ENCODE measurements around the gene ASPG.

The ASPG gene

GRCh38 chr14:104119119-104119487 is 33.6 kb downstream of the ASPG start:
- no peak for ATAC-seq
- TF ChIP-seq TCF4 (CRISPR knock-in tag; IDR thresholded peaks at IDR 0.05; ENCODE audit: borderline replicate concordance) (no peak), ISL1 (CRISPR knock-in tag; IDR thresholded peaks at IDR 0.05) (no peak), TOX (CRISPR knock-in tag; IDR thresholded peaks at IDR 0.05; ENCODE audit: borderline replicate concordance) (no peak), ZFP30 (CRISPR knock-in tag; IDR thresholded peaks at IDR 0.05) (no peak), ZFP3 (CRISPR knock-in tag; IDR thresholded peaks at IDR 0.05) (no peak), ZNF70 (CRISPR knock-in tag; IDR thresholded peaks at IDR 0.05) (no peak), PPARA (CRISPR knock-in tag; IDR thresholded peaks at IDR 0.05; ENCODE audit: borderline replicate concordance) (no peak), SNAI2 (CRISPR knock-in tag; IDR thresholded peaks at IDR 0.05) (no peak), ARNTL (CRISPR knock-in tag; IDR thresholded peaks at IDR 0.05; ENCODE audit: borderline replicate concordance, low read depth) (no peak), ZNF565 (CRISPR knock-in tag; conservative IDR thresholded peaks at IDR 0.05; ENCODE audit: low read depth) (no peak), ZNF8 (CRISPR knock-in tag; IDR thresholded peaks at IDR 0.05) (no peak), OSR1 (CRISPR knock-in tag; IDR thresholded peaks at IDR 0.05) (no peak), CSDC2 (CRISPR knock-in tag; IDR thresholded peaks at IDR 0.05) (no peak), RARB (CRISPR knock-in tag; IDR thresholded peaks at IDR 0.05) (no peak), CREB5 (CRISPR knock-in tag; IDR thresholded peaks at IDR 0.05; ENCODE audit: low read depth) (no peak)
- TF ChIP-seq, protein P1, sequence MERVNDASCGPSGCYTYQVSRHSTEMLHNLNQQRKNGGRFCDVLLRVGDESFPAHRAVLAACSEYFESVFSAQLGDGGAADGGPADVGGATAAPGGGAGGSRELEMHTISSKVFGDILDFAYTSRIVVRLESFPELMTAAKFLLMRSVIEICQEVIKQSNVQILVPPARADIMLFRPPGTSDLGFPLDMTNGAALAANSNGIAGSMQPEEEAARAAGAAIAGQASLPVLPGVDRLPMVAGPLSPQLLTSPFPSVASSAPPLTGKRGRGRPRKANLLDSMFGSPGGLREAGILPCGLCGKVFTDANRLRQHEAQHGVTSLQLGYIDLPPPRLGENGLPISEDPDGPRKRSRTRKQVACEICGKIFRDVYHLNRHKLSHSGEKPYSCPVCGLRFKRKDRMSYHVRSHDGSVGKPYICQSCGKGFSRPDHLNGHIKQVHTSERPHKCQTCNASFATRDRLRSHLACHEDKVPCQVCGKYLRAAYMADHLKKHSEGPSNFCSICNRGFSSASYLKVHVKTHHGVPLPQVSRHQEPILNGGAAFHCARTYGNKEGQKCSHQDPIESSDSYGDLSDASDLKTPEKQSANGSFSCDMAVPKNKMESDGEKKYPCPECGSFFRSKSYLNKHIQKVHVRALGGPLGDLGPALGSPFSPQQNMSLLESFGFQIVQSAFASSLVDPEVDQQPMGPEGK (CRISPR knock-in tag; IDR thresholded peaks at IDR 0.05; ENCODE audit: borderline replicate concordance) = no peak
- TF ChIP-seq, protein P2, sequence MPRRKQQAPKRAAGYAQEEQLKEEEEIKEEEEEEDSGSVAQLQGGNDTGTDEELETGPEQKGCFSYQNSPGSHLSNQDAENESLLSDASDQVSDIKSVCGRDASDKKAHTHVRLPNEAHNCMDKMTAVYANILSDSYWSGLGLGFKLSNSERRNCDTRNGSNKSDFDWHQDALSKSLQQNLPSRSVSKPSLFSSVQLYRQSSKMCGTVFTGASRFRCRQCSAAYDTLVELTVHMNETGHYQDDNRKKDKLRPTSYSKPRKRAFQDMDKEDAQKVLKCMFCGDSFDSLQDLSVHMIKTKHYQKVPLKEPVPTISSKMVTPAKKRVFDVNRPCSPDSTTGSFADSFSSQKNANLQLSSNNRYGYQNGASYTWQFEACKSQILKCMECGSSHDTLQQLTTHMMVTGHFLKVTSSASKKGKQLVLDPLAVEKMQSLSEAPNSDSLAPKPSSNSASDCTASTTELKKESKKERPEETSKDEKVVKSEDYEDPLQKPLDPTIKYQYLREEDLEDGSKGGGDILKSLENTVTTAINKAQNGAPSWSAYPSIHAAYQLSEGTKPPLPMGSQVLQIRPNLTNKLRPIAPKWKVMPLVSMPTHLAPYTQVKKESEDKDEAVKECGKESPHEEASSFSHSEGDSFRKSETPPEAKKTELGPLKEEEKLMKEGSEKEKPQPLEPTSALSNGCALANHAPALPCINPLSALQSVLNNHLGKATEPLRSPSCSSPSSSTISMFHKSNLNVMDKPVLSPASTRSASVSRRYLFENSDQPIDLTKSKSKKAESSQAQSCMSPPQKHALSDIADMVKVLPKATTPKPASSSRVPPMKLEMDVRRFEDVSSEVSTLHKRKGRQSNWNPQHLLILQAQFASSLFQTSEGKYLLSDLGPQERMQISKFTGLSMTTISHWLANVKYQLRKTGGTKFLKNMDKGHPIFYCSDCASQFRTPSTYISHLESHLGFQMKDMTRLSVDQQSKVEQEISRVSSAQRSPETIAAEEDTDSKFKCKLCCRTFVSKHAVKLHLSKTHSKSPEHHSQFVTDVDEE (CRISPR knock-in tag; IDR thresholded peaks at IDR 0.05) = no peak

DNA sequence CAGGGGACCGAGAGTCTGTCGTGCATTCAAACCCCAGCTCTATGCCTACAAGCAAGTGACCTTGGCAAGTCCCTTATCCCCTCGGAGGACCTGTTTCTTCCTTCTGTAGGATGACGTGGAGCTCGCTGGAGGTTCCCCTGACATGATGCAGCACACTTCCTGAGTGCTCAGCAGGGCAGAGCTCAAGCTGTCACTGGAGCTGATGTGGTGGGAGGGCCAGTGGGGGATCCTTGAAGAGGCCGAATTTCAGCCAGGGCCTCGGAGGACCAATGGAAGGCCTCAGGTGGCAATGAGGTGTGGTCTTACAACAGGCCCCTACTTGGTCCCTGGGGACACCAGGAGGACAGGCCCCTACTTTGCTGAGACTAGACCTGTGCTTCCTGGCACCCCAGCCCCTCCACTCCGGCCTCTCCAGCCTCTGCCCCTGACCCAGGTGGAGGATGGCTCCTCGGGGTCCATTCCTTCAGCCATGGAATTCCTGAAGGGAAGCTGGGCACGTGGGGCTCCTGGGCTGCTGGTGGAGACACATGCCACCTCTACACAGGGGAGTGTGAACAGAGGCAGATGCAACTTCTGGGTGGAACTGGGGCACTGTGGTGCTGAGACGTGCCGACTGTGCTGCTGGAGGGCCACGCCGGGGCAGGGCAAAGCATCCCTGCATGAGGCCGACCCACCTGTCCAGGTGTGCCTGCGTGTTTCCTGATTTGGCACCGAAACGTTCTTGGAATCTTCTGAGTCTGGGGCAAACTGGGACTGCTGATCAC is 34.2 kb downstream of the ASPG start:
- no peak for TF ChIP-seq ISL1 (CRISPR knock-in tag; IDR thresholded peaks at IDR 0.05)
- TF ChIP-seq, protein P2 (CRISPR knock-in tag; IDR thresholded peaks at IDR 0.05) = no peak
- TF ChIP-seq BACH2 (CRISPR knock-in tag; IDR thresholded peaks at IDR 0.05; ENCODE audit: borderline replicate concordance) = no peak
- TF ChIP-seq PPARA (CRISPR knock-in tag; IDR thresholded peaks at IDR 0.05; ENCODE audit: borderline replicate concordance) = no peak
- TF ChIP-seq TOX (CRISPR knock-in tag; IDR thresholded peaks at IDR 0.05; ENCODE audit: borderline replicate concordance) = no peak
- no peak for TF ChIP-seq CSDC2 (CRISPR knock-in tag; IDR thresholded peaks at IDR 0.05)
- TF ChIP-seq, protein P3, sequence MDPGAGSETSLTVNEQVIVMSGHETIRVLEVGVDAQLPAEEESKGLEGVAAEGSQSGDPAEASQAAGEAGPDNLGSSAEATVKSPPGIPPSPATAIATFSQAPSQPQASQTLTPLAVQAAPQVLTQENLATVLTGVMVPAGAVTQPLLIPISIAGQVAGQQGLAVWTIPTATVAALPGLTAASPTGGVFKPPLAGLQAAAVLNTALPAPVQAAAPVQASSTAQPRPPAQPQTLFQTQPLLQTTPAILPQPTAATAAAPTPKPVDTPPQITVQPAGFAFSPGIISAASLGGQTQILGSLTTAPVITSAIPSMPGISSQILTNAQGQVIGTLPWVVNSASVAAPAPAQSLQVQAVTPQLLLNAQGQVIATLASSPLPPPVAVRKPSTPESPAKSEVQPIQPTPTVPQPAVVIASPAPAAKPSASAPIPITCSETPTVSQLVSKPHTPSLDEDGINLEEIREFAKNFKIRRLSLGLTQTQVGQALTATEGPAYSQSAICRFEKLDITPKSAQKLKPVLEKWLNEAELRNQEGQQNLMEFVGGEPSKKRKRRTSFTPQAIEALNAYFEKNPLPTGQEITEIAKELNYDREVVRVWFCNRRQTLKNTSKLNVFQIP (CRISPR knock-in tag; IDR thresholded peaks at IDR 0.05; ENCODE audit: borderline replicate concordance, low read depth) = no peak
- no peak for ATAC-seq
